Tibial nerve (tissue), 4 donors: Measurements from ENCODE around the gene RPP38. TPM values are rescaled to one million over a fixed set of nuclear protein-coding genes. Genes with fewer than 3 reads are reported as not detected.

Experiments
- total RNA-seq, 4 donors: library from RNA; depleted of rRNA; stranded (reverse); fragments of >200 nt; gene quantifications; one replicate each; pipeline ENCODE4 v1.1.0, GENCODE V29; 2016

Gene RPP38
- total RNA-seq, 4 donors from 2014 or later: 10.5 to 19.2 (median 16.5) TPM

Other genes starting within 250 kb of the RPP38 start
- 1 to 10 TPM; 2.2 to 4.4 (median 3.0) TPM for gene SUV39H2, start 218.5 kb upstream of the RPP38 start, total RNA-seq
- 10 to 100 TPM in 3 of 4 donors, 1 to 10 TPM in 1; 9.6 to 28.8 (median 17.5) TPM for gene DCLRE1C, start 143.3 kb upstream of the RPP38 start, total RNA-seq
- not detected for gene MEIG1, start 138.0 kb upstream of the RPP38 start, total RNA-seq
- 10 to 100 TPM in 1 of 4 donors, 1 to 10 TPM in 3; 2.9 to 15.3 (median 6.7) TPM for gene OLAH, start 53.4 kb upstream of the RPP38 start, total RNA-seq
- 10 to 100 TPM in 2 of 4 donors, 1 to 10 TPM in 2; 1.5 to 12.0 (median 7.4) TPM for gene ACBD7, start 8.6 kb upstream of the RPP38 start, total RNA-seq
- gene NMT2, start 71.3 kb downstream of the RPP38 start, total RNA-seq: 10 to 100 TPM; 18.2 to 29.7 (median 24.0) TPM